IPS-15b (cell line): ENCODE results near the gene RTP1.
"Not testable (repeated sequence)": the region's sequence is repeated elsewhere in the genome, so short reads cannot be mapped to it uniquely, and the experiment has no call there.

Source experiments
- H3K27me3 ChIP-seq: one replicate; pipeline ENCODE4 v1.6.1; 2013; ENCODE audit warnings: low read length; ENCODE audit not compliant: control insufficient read depth, insufficient read depth
- H3K36me3 ChIP-seq: one replicate; pipeline ENCODE4 v1.6.1; 2013; ENCODE audit warnings: low read length; ENCODE audit not compliant: control insufficient read depth, insufficient read depth
- H3K4me1 ChIP-seq: one replicate; pipeline ENCODE4 v1.6.1; 2013; ENCODE audit warnings: mild to moderate bottlenecking, low read length; ENCODE audit not compliant: control insufficient read depth, insufficient read depth
- H3K4me3 ChIP-seq: one replicate; pipeline ENCODE4 v1.5.1; 2013; ENCODE audit warnings: low read depth, low read length
- H3K9ac ChIP-seq: one replicate; pipeline ENCODE4 v1.6.1; 2013; ENCODE audit warnings: low read depth, mild to moderate bottlenecking, low read length
- H3K9me3 ChIP-seq: one replicate; pipeline ENCODE4 v1.6.1; 2013; ENCODE audit warnings: mild to moderate bottlenecking, low read length; ENCODE audit not compliant: control insufficient read depth, insufficient read depth

Gene RTP1

DNA sequence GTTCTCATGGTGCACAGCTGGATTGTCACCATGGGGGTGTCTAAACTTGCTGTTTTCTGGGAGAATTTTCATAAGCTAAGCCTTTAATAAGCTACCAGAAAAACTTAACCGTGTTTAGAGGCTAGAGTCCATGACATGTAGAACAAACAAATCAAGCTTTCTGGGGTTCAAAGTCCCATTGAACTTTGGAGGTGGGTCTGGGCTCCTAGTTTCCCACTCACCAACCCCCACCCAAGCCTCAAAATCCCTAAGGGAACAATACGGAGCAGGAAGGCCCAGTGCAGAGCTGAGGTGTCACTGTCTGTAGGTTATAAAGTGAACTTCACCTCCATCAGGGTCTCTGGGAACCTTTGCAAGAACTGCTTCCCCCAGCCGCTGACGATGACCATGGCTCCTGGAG, 25.5 kb downstream of the RTP1 start:
- Histone ChIP-seq H3K27me3 (no peaks in the 10 kb centered on the region), H3K4me3 (no peak overlapping the region), H3K9me3 (no peaks in the 10 kb centered on the region), H3K36me3 (no peaks in the 10 kb centered on the region), H3K4me1 (peaks cover 6% of the 10 kb centered on the region), H3K9ac (no peak overlapping the region)

DNA sequence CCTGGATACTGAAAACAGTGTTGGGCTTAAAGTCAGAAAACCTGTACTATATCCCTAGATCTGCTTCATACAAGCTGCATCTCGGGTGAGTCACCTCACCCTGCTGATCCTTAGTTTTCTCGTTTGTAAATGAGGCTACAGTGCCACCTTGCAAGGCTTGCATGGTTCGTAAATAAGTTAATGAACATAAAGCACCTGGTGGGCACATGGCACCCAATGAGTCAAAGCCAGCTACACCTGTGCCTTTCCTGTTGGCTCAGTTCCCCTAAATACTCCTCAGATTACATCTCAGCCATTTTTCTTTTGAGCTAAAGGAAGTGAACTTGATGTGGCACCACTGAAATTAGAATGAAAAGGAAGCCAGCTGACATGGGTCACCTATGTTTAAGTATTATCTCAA, 26.5 kb downstream of the RTP1 start:
- no peak overlapping the region for H3K9ac ChIP-seq
- H3K36me3 ChIP-seq = no peaks in the 10 kb centered on the region
- H3K9me3 ChIP-seq = no peaks in the 10 kb centered on the region

DNA sequence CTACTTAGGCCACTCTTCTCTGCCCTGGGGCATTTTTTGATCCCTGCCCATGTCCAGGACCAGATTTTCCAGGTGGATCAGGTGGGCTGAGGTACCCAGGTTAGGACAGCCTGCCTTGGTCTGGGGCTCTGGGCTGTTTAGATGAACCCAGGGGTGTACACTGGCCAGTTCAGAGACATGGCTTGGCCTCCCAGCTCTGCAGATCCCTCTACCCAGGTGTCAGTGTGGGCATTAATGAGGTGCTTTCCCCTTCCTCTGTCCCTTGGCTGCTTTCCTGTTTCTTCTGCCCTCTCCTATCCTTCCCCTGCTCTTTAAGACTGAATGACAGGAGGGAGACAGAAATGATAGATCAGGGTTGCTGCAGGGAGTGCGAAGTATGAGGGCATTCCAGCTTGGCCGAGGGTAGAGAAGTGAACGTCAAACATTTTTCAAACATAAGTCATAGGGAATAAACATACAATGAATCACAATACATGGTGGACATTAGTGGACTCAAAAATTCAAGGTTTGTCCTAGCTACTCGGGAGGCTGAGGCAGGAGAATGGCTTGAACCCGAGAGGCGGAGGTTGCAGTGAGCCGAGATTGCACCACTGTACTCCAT, 30.5 kb downstream of the RTP1 start:
- no peak overlapping the region for H3K4me3 ChIP-seq
- H3K36me3 ChIP-seq = no peaks in the 10 kb centered on the region
- no peaks in the 10 kb centered on the region for H3K9me3 ChIP-seq
- H3K27me3 ChIP-seq = no peaks in the 10 kb centered on the region
- H3K9ac ChIP-seq = no peak overlapping the region
- no peaks in the 10 kb centered on the region for H3K4me1 ChIP-seq

More for the DNA sequence above, 26.5 kb downstream of the RTP1 start:
- peaks cover 6% of the 10 kb centered on the region for H3K4me1 ChIP-seq
- no peak overlapping the region for H3K4me3 ChIP-seq
- H3K27me3 ChIP-seq = no peaks in the 10 kb centered on the region

DNA sequence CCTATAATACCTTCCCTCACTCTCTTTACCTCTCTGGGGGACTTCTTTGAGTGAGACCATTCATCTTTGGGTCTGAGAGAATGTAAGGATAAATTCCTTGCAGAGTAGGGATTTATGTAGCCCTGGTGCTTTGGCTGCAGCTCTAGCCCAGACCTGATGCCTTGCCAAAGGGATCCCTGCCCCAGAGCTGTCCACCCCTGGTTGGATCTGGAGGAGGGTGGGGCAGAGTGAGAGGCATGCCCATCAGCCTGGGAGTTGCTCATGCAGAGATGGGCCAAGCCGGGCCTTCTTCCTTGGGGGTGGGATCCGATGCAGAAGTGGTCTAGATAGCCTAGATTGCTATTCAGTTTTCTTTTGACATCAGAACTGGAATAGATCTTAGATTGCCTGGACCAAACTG, 31.5 kb downstream of the RTP1 start:
- Histone ChIP-seq H3K27me3 (no peaks in the 10 kb centered on the region), H3K9ac (no peak overlapping the region), H3K36me3 (no peaks in the 10 kb centered on the region), H3K4me1 (no peaks in the 10 kb centered on the region), H3K9me3 (no peaks in the 10 kb centered on the region), H3K4me3 (no peak overlapping the region)

DNA sequence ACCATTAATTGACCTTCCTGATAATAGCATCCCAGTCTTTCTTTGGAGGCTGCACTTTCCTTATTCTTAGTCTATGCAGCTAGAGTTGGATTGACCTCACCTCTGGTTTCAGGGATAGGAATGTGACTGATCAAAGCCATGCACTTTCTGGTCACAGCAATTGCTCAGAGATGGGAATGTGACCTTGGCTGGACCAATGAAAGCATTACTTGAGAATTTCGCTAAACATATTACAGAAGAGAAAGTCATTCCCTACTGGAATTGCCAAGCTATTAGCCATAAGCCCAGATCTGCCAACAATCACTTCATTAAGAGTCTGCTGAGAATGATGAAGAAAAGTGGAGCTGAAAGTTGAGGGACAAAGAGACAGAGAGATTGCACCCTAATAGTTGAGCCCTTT, 32.7 kb downstream of the RTP1 start:
- no peak overlapping the region for H3K4me3 ChIP-seq
- H3K36me3 ChIP-seq = no peaks in the 10 kb centered on the region
- no peak overlapping the region for H3K9ac ChIP-seq
- H3K9me3 ChIP-seq = no peaks in the 10 kb centered on the region
- H3K27me3 ChIP-seq = no peaks in the 10 kb centered on the region
- H3K4me1 ChIP-seq = no peaks in the 10 kb centered on the region

DNA sequence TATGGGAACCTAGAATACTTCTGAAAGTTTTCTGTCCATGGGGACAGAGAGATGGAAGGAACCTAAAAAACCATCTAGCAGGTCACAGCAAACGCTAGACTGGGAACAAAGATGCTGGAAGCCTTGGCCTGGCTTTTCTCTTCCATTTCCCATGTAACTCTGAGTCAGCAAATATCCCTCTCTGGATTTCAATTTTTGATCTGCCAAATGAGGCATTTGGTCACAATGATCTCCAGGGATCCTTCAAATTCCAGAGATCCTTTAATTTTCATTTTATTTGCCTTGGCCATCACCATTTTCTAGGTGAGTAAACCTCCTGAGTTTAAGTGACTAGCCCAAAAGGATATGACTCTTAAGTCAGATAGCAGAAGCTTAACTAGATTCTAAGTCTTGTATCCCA, 39.7 kb downstream of the RTP1 start:
- no peaks in the 10 kb centered on the region for H3K9me3 ChIP-seq
- no peaks in the 10 kb centered on the region for H3K36me3 ChIP-seq

DNA sequence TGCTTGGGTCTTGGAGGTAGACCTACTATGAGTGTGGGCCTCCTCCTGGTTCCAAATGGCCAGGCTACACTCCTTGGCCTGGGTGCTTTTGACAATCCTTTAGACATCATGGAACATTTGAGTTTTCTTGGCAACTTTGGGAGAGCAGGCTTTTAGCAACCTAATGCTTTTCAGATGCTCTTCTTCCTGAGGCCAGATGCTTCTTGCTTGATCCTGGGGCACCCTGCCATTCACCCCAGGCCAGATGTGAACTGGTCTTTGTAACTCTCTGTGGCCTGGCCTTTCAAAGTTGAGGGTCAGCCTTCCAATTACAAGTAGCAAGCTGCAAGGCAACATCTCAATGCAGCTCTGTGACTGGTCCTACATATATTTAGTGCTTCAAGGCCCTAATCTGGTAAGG, 40.5 kb downstream of the RTP1 start:
- H3K4me1 ChIP-seq = no peaks in the 10 kb centered on the region
- peaks cover 2% of the 10 kb centered on the region for H3K27me3 ChIP-seq
- H3K9me3 ChIP-seq = no peaks in the 10 kb centered on the region
- no peaks in the 10 kb centered on the region for H3K36me3 ChIP-seq
- no peak overlapping the region for H3K4me3 ChIP-seq
- no peak overlapping the region for H3K9ac ChIP-seq

More for the DNA sequence above, 39.7 kb downstream of the RTP1 start:
- H3K27me3 ChIP-seq = peaks cover 2% of the 10 kb centered on the region
- no peak overlapping the region for H3K9ac ChIP-seq
- H3K4me3 ChIP-seq = no peak overlapping the region
- H3K4me1 ChIP-seq = no peaks in the 10 kb centered on the region

DNA sequence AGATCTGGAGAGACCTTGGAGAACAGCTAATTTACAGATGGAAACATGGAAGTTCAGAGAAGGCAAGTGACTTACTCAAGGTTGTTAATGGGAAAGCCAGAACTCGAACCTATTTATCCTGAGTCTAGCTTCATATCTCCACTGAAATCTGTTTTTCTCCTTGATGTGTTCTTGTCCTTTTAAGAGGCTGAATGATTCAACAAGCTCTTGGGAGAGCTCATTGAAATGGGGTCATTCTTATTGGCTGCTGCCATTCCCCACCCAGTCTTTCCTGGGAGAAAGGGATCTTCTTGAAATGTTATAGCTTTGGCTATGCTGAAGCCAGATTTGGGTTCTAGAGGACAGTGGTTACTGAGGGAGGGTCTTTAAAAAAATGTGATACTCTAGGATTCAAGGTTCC, 41.0 kb downstream of the RTP1 start:
- Histone ChIP-seq H3K27me3 (peaks cover 2% of the 10 kb centered on the region), H3K36me3 (no peaks in the 10 kb centered on the region), H3K9me3 (no peaks in the 10 kb centered on the region), H3K9ac (no peak overlapping the region), H3K4me1 (no peaks in the 10 kb centered on the region), H3K4me3 (no peak overlapping the region)

DNA sequence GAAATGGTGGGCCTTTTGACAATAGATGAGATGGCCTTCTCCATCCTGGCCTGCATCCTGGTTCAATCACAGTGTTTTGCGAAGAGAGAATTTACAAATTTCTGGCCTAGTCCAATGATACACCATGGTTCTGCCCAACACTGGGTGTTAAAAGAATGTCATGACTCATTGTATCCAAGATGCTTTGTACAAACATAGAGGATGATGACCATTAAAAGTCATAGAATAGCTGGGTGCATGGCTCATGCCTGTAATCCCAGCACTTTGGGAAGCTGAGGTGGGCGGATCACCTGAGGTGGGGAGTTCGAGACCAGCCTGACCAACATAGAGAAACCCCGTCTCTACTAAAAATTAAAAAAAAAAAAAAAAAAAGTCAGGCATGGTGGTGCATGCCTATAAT, 41.5 kb downstream of the RTP1 start:
- not testable (repeated sequence) for H3K27me3 ChIP-seq, H3K9me3 ChIP-seq, H3K4me1 ChIP-seq, H3K36me3 ChIP-seq, H3K4me3 ChIP-seq, H3K9ac ChIP-seq

DNA sequence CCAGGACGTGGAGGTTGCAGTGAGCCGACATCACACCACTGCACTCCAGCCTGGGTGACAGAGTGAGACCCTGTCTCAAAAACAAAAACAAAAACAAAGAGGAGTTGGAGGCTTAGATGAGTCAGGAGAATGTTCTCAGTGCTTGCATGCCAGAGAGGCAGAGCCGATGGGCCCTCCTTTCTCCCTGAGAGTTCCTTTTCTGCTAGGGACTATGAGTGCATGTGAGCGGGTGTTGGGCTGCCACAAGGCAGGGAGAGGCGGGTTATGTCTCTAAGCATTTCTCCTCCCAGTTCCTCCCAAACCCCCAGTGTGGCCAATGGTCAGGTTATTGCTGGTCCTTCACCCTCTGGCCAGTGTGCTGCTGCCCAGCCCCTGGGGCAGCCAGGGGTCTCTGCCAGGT, 45.1 kb downstream of the RTP1 start:
- Histone ChIP-seq H3K9me3 (no peaks in the 10 kb centered on the region), H3K4me1 (no peaks in the 10 kb centered on the region), H3K4me3 (no peak overlapping the region), H3K36me3 (no peaks in the 10 kb centered on the region), H3K9ac (no peak overlapping the region), H3K27me3 (no peaks in the 10 kb centered on the region)

DNA sequence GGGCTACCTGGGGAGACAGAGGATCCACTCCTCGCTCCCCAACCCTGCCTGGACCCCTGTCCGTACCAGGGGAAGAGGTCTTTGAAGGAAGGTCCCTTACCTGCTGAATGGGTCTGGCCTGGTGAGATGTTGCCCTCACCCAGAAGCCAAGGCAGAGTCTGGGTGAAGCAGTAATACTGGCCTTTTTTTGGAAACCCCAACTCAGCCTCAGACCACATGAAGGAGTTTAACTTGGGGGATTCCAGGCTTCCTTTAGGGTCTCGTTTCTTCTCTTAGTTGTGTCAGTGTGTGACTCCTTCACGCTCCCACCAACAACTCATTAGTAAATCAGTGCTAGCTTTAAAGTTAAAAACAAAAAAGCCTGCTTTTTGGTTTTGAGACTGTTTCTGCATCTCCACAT, 45.6 kb downstream of the RTP1 start:
- H3K4me1 ChIP-seq = no peaks in the 10 kb centered on the region
- no peaks in the 10 kb centered on the region for H3K27me3 ChIP-seq
- no peaks in the 10 kb centered on the region for H3K9me3 ChIP-seq
- no peaks in the 10 kb centered on the region for H3K36me3 ChIP-seq
- H3K9ac ChIP-seq = no peak overlapping the region
- no peak overlapping the region for H3K4me3 ChIP-seq

DNA sequence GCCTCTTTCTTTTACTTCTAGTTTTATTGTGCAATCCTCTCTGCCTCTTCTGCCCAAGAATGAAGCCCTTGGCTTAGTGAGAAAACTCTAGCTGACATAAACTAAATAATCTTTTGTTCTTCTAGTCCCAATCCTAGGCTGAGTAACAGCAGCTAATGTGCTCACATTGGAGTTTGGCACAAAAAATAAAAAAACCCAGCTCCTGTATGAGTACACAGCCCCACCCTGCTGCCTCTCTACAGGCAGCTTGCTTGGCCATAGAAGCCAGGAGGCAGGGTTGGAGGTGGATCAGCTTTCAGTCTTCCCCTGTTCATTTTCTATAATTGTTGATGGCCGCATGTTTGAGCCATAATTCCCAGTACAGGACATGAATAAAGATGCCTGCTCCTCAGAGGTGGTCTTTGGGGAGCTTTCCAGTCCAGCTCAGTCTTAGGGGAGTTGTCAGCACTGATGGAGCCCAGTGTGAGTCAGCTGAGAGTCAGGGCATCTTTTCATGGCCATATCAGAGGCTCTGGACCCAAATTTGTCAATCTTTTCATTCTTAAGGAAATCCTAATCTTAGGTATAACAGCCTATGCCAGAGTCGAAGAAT, 46.7 kb downstream of the RTP1 start:
- no peak overlapping the region for H3K4me3 ChIP-seq
- H3K36me3 ChIP-seq = no peaks in the 10 kb centered on the region
- no peak overlapping the region for H3K9ac ChIP-seq
- H3K9me3 ChIP-seq = no peaks in the 10 kb centered on the region
- no peaks in the 10 kb centered on the region for H3K27me3 ChIP-seq
- peaks cover 2% of the 10 kb centered on the region for H3K4me1 ChIP-seq
